ENCODE results near the gene RCAN3.

Gene RCAN3

DNA sequence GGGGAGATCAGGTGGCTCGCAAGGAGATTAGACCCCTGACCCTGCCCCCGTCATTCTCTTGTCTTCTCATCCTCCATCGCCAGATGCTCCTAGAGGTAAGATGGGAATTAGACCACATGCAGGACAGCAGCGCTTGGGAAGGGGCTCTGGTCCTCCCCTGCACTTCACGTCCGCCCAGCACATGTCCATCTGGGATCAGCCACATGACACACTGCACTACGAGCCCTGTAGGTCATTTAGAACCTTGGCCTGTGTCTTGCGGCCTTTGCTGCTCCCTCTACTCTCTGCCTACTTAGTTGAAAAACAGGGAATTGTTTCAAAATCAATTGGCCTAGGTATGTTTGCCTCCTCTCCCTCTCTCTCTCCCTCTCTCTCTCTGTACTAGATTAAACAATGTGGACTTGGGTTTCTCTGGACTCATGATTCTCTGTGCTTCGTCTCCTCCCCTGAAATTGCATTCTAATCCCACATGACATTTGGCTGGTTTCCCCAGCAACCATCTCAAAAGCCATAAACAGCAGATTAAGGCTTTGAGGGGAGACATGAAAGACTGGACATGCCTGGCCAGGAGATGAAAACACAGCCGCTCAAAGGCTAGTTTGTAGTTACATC lies 49.4 kb downstream of the RCAN3 start:
- no peak for DNase-seq

DNA sequence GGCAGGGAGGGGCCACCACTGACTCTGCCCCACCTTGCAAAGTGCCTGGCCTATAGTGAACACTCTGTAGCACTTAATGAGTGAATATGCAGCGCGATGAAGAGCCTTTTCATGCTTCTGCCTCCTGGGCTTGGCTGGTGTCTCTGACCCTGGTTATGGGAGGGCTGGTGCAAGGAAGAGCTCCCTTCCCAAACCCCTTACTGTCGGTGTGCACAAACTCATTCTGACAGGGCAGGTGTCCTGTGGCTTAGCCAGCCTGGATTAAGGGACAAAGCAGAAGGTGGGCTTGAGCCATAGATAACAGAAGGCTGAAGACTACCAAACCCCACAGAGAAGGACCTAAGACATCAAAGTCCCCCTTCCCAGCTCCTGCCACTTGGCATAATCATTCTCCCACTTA lies 51.3 kb downstream of the RCAN3 start:
- no peak for DNase-seq

DNA sequence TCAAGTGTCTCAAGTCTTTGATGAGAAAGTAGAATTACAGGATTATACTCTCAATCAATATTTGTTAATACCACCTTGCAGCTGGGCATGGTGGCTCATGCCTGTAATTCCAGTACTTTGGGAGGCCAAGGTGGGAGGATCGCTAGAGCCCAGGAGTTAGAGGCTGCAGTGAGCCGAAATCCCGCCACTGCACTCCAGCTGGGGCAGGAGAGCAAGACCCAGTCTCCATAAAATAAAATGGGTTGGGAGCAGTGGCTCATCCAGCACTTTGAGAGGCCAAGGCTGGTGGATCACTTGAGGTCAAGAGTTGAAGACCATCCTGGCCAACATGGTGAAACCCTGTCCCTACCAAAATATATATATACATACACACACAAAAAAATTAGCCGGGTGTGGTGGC lies 52.1 kb downstream of the RCAN3 start:
- DNase-seq, result no peak

DNA sequence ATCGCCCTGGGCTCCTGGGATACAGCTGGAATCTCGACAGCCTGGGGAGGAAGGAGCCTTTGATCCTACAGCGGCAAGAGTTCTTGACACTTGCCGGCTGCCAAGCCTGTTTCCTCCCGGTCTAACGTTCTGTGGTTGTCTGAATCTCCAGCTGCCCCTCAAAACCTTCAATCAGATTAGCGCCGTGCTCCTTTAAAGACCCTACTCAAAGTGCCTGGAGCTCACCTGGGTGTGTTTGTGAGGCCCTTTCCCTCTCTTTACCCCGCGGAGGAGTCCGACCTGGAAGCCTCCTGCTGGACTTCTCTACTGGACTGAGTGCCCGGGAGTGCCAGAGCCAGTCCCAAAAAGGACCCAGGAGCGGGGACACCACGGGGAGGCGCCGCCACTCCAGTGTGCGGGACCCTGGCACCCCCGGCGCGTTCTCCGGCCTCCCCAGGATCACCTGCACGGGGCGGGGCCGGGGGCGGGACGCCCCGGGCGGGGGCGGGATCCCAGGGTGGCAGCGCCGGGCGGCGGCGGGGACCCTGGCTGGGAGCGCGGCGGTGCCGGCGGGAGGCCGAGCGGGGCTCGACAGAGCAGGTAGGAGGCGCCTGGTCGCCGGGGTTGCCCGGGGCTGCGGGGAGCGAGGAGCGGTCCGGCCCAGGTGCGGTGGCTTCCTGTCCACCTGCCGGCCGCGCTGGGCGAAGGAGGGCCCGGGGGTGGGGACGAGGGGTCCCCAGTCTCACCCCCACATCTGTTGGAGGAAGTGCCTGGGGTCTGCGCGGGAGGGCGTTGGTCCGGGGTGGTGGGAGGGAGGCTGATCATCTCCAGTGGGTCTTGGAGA lies 53.2 kb downstream of the RCAN3 start, which contains the start of gene NCMAP:
Gene NCMAP (plus strand): TSS at position 497 of the 823 bp plus-strand sequence. CDS start 39,344 bp downstream, outside the sequence.
- DNase-seq, result peak; percentile 14

DNA sequence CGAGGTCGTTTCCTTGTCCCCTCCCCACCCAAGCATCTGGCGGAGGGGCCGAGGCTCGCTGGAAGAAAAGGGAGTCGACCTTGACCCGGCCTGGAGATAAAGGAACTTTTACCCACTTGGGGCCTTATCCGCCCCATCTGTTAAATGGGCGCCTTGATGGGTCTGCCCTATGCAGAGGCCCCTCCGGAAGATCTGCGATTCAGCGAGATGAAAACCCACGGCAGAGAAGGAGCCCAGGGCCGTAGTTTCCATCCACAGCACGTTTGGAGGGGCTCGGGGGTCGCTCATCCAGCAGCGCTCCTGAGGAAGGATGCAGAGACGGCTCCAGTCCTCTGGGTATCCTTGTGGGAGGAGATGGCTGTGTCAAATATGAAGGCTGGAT lies 53.8 kb downstream of the RCAN3 start:
- DNase-seq, result no peak

DNA sequence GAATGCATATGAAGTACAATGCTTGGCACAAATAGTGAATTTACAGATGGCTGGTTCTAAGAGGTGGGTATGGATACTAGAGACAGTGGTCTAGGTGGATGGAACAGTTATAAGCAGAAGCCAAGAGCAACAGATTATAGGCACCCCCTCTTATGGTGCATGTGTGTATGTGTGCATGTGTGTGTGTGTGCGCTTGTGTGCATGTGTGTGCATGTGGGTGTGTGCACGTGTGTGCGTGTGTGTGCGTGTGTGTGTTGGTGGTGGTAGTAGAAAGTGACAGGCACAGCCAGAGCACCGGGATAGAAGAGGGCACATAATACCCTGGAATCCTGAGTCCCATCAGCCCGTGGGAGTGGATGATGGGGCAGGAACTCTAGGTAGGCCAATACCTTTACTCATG lies 54.6 kb downstream of the RCAN3 start:
- DNase-seq, result no peak

DNA sequence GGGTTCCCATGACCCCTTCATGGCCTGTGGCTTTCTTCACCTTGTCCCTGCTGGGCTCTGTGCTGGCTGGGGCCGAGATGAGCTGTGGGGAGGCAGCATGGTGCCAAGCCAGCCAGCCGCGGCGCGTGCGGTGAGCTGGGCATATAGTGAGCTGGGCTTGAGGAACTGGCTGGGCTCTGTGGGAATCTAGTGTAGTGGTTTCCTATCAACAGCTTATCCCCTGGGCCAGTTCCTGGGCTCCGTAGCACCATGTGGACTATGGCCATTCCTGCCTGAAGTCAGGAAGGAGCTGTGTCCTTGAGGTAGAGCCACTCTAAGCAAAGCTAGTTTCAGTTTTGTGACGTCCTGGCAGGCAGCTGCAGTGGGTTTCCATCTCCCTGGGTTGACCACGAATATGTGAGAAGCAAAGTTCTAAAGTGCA lies 55.1 kb downstream of the RCAN3 start:
- DNase-seq, result no peak

DNA sequence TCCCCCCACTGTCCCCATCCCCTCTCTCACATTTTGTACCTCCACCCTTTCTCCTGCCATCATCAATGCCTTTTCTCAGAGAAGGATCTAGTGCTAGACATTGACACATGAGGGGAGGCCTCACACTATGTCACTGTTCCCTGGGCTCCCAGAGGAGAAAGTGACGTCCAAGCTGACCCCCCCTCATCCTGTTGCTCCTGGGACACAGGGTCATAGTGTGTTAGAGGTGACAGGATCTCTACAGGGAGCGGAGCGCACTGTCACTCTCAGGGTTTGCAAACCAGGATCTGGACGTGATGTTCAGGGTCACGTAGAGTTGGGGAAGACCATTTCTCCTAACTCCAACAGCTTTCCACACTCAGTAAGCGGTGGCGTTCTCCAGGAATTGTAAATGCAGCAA lies 55.8 kb downstream of the RCAN3 start:
- no peak for DNase-seq

DNA sequence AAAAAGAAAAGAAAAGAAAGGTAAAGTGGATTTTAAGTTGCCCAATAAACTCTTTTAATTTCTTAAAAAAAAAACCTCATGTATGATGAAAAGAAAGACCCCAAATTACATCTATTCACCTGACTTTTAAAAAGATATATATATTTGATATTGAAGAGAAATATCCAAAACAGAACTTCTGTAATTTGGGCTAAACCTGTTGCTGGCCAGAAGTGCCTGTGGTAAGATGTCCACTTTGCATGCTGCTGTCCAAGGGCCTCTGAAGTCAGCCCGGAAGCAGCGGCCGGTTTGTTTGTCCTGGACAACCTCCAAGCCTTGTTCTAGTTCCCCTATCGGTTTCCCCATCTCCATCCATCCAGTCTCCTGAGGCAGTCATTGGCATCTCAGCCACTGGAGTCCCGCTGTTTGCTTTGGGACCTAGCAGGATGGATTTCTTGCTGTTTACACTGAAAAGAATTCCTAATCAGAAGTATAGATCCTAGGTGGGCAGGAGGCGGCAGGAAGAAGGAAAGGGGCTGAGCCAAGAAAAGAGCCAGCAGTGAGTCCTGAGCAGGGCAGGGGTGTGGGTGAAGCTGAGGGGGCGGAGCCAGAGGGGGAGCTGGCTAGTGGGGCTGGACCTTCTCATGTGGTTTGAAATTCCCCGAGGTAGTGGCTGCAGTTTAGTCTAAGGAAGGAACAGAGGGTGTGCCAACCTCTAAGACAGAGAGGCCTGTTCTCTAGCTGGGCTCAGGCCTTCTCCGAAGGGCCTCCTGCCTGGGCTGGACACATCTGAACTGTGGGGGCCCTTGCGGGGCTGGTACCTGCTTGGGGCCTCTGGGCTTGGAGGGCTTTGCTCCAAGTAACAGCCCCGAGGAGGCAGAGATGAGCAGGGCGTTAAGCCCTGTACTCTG lies 56.5 kb downstream of the RCAN3 start:
- DNase-seq, result no peak

DNA sequence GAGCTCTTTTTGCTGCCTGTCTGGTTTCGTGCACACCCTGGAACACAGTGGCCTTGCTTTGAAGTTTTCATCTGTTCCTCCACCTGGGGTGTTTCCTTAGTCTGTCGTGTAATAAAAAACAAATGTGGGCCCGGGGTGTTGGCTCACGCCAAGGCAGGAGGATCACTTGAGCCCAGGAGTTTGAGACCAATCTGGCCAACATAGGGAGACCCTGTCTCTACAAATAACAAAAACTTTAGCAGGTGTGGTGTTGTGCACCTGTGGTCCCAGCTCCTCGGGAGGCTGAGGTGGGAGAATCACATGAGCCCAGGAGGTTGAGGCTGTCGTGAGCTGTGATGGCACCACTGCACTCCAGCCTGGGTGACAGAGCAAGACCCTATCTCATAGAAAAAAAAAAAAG lies 57.7 kb downstream of the RCAN3 start:
- DNase-seq, result no peak

DNA sequence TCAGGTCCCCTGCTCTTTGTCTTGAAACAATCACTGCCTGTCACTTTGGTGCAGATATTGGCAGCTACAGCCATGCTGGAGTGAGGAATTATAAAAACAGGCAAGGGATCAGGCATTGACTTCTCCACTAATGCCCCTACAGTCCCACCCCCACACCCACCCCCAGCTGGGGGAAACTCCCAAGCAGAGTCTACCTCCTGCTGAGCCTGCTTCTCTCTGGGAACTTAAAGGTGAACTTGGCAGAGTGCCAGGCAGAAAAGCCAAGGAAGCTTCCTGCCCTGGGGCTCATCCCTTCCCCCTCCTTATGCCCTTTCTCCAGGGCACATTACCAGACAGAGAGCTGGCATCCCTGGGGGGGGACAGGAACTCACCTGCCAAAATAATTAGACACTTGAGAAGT lies 60.0 kb downstream of the RCAN3 start:
- DNase-seq, result no peak

DNA sequence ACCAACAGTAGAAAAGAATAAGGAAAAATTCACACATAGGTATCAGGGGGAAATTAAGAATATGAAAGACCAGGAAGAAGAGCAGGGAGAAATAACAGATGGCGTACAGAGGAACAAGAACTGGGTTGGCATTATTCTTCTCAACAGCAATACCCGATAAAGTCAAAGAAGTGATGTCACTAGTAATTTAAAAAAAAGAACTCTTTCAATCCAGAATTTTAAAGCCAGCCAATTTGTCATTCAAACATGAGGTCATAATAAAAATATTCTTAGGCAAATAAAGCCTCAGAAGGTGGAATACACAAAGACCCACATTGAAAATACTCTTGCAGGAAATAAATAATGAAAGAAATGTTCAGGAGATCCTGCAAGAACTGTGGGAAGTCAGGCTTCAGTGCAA lies 62.1 kb downstream of the RCAN3 start:
- DNase-seq, result no peak

DNA sequence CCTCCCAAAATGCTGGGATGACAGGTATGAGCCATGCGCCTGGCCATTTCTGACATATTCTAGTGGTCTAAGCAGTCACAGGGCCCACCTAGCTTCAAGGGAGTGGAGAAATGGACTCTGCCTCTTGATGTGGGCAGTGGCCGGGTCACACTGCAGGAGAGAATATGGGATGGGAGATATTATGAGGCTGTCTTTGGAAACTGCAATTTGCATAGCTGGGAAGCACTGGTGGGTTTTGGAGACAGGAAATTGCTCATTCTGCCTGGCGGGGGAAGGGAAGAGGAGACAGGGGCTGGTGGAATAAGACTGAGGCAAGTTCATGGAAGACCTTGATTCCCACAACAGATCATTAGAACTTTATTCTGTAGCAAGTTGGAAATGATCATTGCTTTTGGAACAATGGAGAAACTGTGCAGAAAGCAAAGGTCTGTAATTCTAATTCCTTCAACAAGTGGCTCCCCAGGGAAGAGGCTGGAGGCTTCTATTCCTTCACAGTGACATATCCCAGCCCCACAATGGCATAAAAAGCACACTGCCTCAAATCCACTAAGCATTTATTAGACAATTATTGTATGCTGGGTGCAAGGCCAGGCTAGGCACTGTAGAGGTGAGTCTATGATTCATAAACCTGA lies 63.7 kb downstream of the RCAN3 start:
- DNase-seq, result no peak

DNA sequence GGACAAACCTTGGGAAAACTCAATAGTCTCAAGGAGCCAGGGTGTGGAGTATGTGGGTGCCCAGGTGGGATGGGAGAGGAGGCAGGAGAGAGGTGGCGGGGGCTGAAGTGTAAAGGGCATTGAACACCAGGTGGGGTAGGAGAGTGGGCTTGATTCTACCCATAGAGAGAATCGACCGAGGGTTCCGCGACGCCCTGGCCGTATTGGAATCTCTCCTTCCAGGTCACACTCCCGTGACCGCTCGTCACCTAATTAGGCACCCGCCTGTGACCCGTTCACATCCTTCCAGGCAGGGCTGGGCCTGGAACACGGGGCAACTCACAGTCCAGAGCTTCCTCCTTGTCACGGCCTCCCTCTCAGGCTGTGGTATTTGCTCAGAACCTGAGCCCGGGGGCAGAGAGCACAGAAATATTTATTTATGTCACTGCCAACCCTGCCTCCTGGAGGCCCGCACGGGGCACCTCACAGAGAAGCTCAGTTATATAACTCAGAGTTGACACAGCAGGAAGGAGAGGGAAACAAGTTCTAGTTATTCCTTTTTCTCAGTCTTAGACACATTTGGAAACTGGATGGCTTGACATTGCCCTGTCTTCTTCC lies 65.3 kb downstream of the RCAN3 start:
- DNase-seq, result no peak

DNA sequence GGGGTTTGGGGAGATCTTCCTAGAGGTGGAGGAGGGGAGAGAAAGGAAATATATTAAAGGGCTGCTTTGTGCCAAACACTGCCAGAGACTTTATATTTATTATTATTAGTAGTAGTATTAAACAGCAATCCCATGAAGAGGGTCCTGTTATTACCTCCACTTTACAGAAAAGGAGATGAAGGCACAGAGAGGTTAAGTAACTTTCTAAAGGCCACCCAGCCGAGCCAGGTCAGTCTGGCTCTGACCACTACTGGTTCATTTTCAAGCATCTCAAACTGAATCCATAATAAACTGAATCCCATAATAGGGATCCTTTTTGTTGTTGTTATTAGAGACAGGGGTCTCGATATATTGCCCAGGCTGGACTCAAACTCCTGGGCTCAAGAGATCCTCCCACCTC lies 65.8 kb downstream of the RCAN3 start:
- DNase-seq, result no peak

DNA sequence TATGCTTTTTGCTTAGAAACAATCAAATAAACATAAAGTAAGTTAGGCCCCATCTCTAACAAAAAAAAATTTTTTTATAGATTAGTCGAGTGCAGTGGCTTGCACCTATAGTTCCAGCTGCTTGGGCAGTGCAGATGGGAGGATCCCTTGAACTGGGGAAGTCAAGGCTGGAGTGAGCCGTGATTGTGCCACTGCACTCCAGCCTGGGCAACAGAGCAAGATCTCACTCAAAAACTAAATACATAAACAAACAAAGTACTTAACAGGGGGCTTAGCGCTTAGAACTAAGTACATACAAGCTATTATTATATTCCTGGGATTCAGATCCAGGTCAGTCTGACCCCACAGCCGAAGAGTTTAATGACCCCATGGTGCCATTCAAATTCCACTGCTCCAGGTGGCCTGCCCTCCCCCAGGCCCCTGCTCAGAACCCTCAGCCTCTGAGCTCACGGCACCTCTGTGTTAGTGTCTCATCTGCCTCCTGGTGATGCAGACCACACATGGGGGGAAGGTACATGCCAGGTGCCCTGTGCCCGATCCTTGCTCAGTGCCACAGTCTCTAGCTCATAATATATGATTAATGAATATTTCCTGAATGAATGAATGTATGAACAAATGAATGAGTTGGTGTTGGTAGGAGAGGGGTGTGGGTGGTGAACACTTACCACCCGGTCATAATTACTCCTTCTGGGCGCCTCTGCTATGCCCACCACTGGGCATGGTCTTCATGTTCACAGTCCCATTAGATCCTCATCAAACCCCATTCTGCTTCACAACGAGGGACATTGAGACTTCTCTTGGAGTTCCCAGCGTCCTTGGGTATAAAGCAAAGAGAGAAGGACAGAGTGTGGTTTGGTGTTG lies 67.9 kb downstream of the RCAN3 start:
- no peak for DNase-seq

DNA sequence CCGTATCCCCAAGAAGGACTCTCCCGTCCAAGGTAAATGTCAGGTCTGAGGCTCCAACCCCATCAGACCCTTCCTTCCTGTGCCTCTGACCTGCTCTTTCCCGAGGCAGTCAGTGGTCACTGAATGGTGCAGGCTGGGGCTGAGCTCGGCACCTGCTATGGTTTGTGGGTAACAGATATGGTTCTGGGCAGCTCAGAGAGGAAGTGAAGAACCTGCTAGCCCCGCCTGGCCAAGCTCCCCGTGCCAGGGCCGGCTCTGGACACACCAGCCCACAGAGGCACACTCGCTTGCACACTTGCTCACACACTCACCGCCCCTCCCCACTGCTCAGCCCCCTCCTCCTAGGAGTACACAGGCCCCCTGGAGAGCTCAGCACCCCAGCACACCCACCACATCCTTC lies 69.7 kb downstream of the RCAN3 start:
- DNase-seq, result no peak

DNA sequence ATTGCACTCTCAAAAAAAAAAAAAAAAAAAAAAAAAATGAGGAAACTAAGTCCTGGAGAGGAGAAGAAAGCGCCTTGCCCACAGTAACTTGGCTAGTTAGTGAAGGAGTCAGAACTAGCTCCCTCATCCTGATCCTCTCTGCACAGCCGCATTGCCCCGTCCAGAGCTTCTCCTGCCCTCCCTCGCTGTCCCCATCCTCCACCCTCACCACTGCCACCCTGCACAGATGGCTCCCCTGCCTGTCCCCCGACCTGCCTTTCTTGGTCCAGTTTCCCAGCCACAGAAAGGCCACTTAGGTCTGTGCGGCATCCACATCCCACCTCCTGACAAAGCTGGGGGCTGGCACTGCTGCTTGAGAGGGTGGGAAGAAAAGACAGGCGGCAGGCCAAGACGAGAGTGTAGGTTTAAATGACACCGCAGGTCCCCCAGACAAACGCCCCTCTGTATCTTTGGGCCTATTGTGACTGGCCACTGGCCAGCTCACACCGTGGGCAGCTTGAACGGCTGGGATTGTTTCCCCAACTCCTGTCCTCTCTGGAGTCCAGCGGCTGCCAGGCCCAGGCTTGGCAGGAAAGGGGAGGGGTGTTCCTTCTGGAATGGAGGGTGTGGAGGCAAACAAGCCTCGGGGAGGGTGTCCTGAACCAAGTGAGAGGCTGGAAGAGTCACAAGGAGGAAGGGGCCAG lies 73.4 kb downstream of the RCAN3 start:
- DNase-seq, result no peak

DNA sequence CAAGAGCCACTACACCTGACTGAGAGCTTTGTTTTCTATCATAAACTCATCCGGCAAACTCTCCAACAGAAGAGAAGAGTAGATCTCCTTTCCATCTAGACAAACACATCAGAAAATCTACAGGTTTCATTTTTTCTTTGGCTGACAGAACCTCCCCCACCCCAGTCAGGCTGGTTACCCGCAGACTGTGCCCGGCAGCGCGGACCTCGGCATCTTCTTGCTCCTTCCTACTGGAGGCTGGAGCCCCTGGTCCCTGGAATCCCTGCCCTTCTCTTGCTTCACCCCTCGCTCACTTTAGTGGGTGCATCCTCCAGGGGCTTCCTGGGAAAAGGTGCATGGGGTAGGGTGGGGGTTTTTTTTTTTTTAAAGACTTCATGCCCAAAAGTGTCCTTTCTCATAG lies 76.2 kb downstream of the RCAN3 start:
- no peak for DNase-seq

DNA sequence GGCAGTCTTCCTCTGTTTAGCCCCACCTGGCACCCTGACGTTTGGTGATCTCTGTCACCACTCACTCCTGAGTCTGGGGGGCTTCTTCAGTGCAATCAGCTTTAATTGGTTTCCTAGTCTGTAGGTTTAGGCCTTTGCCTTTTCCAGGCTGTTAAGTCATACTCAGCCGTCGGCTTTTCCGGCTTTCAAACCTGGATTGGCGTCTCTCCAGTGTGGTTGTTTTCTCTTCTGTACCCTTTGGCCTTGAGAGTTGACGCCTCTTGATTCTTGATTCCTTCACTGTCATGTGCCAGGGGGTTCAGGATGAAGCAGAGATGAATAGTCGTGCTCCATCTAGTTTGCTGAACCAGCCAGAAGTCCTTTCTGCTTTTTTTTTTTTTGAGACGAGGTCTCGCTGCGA lies 78.1 kb downstream of the RCAN3 start:
- no peak for DNase-seq

DNA sequence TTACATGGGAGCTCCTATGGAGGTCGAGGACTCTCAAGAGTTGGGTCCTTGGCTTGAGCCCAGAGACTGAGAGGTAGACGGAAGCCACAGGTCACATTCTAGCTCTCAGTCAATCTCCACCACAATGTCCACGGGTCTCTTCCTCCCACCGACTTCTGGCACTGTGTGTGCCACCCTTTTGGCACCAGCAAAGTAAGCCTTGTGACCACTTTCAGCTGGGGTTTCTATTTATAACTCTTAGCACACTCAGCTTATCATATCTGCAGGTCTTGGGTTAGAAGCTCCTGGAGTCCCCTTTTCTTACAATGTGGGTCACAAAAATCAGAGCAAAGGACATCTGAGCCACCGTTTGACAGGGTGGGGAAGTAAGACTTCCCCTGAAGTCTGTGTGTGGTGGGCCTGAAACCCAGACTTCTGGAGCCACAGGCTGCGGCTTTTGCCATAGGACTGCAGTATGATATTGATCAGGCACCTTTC lies 81.6 kb downstream of the RCAN3 start:
- no peak for DNase-seq

All from stimulated activated CD4-positive, alpha-beta T cell treated with anti-CD3 and anti-CD28 coated beads, Interleukin-1b, Interleukin-23, amount 100 ng/mL, for 48 hours (primary cell).